Erythroblast (primary cell): Measurements from ENCODE around the gene RHOF.
A peak's percentile ranks its signal among the peaks of the same experiment; 100 is the strongest.

Experiments
- DNase-seq, 2 experiments: peaks; one replicate each; lab custom pipeline; 2025; lab: John Stamatoyannopoulos, UW
- GATA1 ChIP-seq: IDR thresholded peaks from 2 replicates; pipeline ENCODE4 v1.6.1; 2011; ENCODE audit warnings: low read depth, mild to moderate bottlenecking, control low read depth, low read length, moderate library complexity
- POLR2A ChIP-seq: IDR thresholded peaks from 2 replicates; pipeline ENCODE4 v1.6.1; 2011; ENCODE audit warnings: mild to moderate bottlenecking, low read length

The RHOF gene

GRCh38 chr12:121805171-121806008 is 11.9 kb upstream of the RHOF start:
- TF ChIP-seq GATA1, result no peak
- no peak for TF ChIP-seq POLR2A
- peak; percentile 44 to 65 for DNase-seq

GRCh38 chr12:121804417-121805111 is 11.1 kb upstream of the RHOF start:
- TF ChIP-seq POLR2A, result no peak
- TF ChIP-seq GATA1, result no peak
- peak; percentile 70 to 78 for DNase-seq

- TF ChIP-seq POLR2A (no peak), GATA1 (no peak)
- peak; percentile 74 to 84 for DNase-seq
Measured at GRCh38 chr12:121803861-121804416, 10.5 kb upstream of the RHOF start, which contains the start of gene SETD1B. Gene SETD1B (plus strand): TSS chr12:121804009. CDS start chr12:121804738, 729 bp downstream.

- peak; percentile 96 to 97 for DNase-seq
- TF ChIP-seq GATA1 (no peak), POLR2A (peak; percentile 99)
Measured at GRCh38 chr12:121802843-121803698, 9.6 kb upstream of the RHOF start.

- no peak for TF ChIP-seq GATA1
- no peak for TF ChIP-seq POLR2A
- DNase-seq, result no peak
Measured at GRCh38 chr12:121802485-121802842, 9.0 kb upstream of the RHOF start.

GRCh38 chr12:121801595-121802484 is 8.4 kb upstream of the RHOF start:
- TF ChIP-seq POLR2A (no peak), GATA1 (no peak)

GRCh38 chr12:121800694-121801594 is 7.5 kb upstream of the RHOF start:
- peak; percentile 90 to 95 for DNase-seq
- TF ChIP-seq GATA1 (no peak), POLR2A (peak; percentile 57)

More at GRCh38 chr12:121801595-121802484, 8.4 kb upstream of the RHOF start:
- DNase-seq, result peak; percentile 71 to 83

GRCh38 chr12:121799842-121800693 is 6.6 kb upstream of the RHOF start:
- DNase-seq, result peak; percentile 88 to 95
- TF ChIP-seq GATA1 (no peak), POLR2A (peak; percentile 63)

- DNase-seq, result peak; percentile 89 to 90
- TF ChIP-seq GATA1 (no peak), POLR2A (no peak)
Measured at GRCh38 chr12:121799156-121799841, 5.8 kb upstream of the RHOF start.

GRCh38 chr12:121798787-121799155 is 5.3 kb upstream of the RHOF start:
- no peak for TF ChIP-seq POLR2A
- TF ChIP-seq GATA1, result no peak
- no peak for DNase-seq
